NCI-H2171 treated with DMSO at 0.1 percent for 48 hours (cell line): Measurements from ENCODE around the gene MBD2.

Experiments used
- DNase-seq: peaks from one replicate; lab custom pipeline; 2025; lab: John Stamatoyannopoulos, UW

The MBD2 gene

DNA sequence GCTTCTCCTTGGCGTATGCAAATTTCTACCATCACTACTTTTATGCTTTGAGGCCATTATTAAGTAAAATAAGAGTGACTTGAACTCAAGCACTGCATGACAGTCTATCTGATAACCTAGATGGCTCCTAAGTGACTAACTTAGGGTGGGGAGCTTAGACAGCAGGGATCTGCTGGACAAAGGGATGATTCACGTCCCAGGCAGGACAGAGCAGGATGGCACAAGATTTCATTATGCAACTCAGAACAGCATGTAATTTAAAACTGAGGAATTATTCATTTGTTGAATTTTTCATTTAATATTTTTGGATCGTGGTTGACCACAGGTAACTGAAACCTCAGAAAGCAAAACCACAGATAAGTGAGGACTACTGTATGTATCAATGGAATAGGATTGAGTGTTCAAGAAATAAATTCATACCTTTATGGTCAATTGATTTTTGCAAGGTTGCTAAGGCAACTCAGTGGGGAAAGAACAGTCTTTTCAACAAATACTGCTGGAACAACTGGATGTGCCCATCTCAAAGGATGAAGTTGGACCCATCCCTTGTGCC is 115.3 kb downstream of the MBD2 start:
- DNase-seq = no peak

DNA sequence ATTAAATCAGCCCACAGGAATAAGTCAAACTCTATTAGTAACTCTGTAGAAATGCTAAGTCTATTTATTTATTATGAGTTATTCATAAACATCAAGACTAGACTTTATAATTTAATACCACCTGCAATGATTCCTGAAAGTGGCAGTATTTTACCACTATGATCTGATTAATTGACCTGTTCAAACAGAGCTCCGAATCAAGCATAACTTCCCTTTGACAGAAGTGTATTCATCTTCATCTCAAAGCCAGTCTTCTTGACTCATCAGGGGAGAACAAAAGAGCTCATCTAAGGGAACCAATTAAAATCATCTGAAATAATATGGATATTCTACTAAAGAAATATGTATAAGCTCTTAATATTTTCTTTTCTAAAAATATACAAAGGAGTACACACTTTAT is 122.3 kb downstream of the MBD2 start:
- DNase-seq = no peak
